Hypothalamus (tissue), 51 donors: ENCODE measurements around the gene CRYL1.
A peak's percentile ranks its signal among the peaks of the same experiment; 100 is the strongest.
"Not testable (repeated sequence)": the region's sequence is repeated elsewhere in the genome, so short reads cannot be mapped to it uniquely, and the experiment has no call there.

Source experiments
- DNase-seq, 51 donors: peaks; one replicate each; lab custom pipeline; 2025; lab: John Stamatoyannopoulos, UW

CRYL1 gene

DNA sequence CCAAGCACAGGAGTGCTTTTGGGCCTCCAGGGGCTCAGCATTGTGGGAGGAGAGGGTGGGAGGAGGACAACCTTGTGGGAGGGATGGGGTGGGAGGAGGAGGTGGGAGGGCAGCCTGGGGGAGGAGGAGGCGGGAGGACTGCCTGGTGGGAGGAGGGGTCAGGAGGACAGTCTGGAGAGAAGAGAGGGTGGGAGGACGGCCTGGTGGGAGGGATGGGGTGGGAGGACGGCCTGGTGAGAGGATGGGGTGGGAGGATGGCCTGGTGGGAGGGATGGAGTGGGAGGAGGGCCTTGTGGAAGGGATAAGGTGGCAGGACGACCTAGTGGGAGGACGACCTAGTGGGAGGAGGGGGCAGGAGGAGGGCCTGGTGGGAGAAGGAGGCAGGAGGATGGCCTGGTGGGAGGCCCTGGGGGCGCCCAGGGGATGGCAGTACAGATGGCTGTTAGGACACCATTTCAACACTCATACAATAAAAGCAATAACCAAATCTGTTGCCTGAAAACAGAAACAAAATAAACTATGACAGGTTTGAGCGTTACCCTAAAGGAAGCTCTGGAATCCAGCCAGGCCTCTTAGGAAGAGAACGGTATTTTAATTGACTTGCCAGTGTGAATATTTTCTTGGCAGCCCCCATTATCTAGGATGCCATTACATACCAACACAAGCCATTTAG lies 63.7 kb downstream of the CRYL1 start:
- no peak for DNase-seq

DNA sequence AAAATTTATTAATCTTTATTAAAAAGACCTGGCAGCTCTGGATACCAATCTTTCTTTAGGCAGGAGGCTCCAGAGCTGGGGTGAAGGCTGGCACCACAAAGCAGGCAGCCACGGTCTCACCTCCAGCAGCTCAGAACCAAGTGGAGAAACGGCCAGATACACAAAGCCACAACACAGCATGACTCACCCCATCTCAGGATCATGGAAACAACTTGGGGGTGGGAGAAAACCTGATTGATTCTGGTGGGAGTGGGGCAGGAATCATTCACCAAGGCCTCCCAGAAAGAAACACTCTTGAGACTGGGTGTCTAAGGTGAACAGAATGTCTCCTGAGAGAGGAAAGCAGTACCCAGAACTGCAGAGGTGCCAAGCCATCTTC lies 64.2 kb downstream of the CRYL1 start:
- no peak for DNase-seq

DNA sequence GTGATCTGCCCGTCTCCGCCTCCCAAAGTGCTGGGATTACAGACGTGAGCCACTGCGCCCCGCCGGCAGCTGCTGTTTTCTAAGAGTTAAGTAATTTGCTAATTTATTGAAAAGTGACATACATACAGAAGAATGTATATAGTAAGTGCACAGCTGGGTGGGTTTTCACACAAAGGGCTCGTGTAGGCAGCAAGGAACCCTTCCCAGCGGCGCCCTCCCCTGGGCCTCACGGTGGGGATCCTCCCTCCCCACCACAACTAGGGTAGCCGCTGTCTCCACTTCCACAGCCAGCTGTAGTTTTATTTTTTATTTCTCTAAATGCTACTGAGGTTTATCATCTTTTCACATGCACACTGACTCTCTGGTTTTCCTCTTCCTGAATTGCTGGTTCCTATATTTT lies 64.9 kb downstream of the CRYL1 start:
- no peak for DNase-seq

DNA sequence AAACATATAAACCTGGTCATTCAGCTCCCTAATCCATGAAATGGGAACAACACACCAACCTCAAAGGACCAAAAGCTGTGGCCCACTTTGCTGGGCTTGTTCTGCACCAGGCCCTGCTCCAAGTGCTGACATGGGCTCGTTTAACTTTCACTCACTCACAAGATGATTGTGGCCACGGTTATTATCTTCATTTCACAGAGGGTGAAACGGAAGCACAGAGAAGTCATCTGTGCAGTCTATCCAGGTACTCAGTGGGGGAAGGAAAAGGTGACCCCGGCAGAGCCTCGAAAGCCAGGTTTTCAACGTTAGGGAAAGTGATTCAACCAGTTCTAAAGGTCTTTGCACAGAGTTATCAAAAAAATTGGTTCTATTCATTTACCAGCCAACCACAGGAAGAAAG lies 68.0 kb downstream of the CRYL1 start:
- DNase-seq: no peak

DNA sequence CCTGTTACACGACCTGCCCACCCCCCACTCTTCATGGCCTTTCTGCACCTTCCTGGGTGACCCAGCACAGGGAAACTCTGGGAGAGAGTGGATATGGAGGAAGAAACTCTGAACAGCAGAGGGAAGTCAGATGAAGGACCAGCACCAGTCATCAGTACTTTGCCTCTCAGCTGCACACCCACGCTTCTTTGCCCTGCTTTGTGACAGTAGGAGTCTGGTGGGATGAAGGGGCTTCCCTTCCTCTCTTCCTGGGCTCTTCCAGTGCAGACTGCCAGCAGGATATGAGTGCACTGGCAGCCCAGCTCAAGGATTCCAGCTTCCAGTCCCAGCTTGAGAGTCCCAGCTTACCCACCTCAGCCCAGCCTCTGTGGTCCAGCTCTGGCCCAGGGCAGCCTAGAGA lies 68.9 kb downstream of the CRYL1 start:
- no peak for DNase-seq

DNA sequence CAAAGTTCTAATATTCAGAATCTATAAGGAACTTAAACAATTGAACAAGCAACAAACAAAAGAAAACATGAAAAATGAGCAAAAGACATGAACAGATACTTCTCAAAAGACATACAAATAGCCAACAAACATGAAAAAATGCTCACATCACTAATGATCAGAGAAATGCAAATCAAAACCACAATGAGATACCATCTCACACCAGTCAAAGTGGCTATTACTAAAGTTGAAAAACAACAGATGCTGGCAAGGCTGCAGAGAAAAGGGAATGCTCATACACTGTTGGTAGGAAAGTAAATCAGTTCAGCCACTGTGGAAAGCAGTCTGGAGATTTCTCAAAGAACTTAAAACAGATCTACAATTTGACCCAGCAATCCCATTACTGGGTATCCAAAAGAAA lies 74.3 kb downstream of the CRYL1 start:
- no peak for DNase-seq

DNA sequence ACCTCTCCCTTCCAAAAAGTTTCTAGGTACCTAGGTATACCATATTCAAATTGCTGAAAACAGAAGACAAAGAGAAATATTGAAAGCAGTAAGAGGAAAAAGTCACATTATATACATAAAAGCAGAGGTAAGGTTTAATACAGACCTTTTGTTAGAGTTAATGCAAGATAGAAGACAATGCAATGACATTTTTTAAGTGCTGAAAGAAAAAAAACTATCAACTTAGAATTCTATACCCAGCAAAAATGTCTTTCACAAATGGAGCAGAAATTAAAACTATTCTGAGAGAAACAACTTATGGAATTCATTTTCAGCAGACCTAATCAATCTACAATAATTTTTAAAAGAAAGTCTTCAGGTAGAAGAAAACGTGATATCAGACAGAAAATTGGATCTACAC lies 77.2 kb downstream of the CRYL1 start:
- no peak for DNase-seq

DNA sequence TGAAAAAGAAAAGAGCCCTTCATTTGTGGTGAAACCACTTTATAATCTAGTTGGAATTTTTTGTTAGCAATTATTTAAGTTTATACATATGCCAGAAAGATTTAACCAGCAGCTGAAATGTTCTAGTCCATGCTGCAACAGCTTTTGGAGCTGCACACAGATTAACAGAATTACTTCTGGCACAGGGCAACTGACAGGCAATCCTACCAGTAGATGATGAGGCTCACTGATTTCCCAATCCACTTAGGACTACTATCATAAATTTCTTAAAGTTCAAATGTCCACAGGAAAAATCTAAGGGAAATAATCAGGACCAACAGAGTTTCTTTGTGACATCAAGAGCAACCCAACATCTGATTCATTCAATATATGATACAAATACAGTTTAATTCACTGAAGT lies 78.8 kb downstream of the CRYL1 start:
- no peak for DNase-seq

DNA sequence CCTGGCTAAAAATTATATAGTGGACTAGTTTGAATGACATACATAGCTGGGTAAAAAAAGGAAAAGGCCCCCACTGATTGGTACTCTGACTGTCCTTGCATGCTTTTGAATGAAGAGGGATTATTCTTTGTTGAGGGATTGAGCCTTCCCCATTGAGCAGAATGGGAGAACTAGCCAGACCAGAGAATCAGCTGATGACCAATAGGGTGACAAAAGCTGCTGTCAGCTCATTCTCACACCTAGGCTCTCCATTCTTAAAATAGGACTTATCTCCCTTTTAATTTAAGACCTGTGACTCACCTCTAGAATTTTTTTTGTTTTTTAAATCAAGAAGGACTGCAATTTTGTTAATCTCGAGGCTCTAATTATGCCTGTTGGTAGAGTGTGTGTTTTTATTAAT lies 79.3 kb downstream of the CRYL1 start:
- DNase-seq: no peak

DNA sequence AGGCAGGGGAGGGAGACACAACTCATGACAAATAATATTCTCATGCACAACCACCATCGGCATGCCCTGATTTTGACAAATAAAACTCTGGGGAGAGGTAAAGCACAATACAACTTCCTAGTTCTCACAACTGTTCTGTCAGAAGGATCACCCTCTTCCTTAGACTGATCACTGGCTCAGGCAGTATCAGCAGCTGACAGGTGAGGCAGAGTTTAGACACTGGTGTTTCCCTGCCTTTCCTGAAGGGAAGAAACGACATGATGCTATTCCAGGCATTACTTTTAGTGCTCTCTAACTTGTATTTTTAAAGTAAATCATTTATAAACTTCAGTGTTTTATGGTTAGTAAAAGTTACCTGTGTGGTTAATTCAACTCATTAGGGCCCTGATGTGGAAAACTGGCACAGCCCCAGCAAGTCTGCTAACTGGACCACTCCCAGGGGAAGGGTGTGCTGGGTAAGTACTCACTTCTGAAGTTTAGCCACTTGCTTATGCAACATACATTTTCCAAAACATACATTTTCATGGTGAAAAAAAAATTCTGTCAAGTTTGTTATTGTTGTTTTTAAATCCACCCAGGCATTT lies 82.8 kb downstream of the CRYL1 start:
- no peak for DNase-seq

DNA sequence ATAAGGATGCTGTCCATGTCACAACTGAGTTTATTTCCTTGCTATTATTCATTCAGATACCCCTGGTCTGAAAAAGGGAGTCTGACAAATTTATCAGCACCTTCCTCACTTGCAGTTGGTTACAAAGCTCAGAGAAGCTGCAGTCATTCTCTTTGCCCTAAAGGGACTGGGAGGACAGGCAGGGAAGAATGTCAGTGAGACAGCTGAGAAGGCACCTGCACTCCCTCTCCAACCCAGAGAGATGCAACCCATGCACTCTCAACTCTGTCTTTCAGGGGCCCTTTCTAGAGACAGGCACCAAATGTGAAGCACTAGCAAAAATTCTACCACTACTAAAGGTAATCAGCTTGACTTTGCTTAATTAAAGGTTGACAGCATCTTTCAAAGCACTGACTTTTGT lies 83.3 kb downstream of the CRYL1 start:
- DNase-seq: peak in 1 of 51 donors; percentile 37

DNA sequence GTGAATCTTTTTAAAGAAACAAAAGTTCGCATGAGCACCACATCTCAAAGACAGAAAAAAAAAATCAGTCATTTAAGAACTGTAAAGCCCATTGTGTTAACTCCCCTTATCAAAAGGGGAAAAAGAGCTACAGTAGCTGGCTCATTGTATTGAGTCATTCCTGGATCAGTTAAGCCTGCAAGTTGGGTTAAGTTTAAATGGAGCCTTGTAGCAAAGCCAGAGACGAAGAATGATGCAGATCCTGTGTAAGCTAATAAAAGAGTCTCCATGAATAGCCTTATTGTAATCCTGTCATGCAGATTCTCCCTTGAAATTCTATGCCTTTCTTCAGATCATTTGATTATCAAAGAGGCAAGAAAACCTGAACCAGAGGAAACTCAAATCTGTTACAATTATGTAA lies 83.8 kb downstream of the CRYL1 start:
- DNase-seq: peak in 2 of 51 donors; percentile 32 to 60

DNA sequence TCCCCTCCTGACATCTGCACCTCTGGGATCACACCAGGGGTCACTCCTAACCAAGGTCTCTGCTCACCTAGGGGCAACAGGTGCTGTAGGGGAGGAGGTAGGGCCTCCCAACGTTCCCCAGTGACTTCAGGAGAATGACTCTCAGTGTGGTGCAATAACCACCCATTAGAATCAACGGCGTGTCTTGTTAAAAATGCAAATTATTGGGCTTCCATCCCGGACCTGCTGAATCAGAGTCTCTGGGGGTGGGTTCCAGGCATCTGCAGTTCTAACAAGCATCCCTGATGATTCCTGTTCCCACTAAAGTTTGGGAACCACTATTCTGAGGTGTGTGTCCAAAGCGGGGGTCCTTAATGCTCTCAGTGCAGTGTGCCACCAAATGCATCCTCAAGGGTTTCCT lies 84.6 kb downstream of the CRYL1 start:
- peak in 4 of 51 donors; percentile 20 to 39 (median 22) for DNase-seq

DNA sequence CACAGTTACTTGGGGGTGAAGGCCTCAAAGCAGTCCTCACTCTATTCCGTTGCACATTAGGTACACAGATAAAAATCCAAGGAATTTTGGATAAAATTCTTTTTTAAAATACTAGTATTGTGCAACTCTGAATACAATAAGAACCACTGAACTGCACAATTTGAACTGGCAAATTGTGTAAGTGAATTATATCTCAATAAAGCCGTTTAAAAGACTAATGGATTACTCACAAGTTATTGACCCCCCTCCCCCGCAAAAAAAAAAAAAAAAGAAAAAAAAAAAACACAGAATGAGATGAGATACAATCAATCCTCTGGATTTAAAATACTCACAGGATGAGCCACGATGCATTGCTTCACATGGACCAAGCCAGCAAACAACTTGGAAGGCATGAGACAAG lies 86.4 kb downstream of the CRYL1 start:
- DNase-seq: no peak

DNA sequence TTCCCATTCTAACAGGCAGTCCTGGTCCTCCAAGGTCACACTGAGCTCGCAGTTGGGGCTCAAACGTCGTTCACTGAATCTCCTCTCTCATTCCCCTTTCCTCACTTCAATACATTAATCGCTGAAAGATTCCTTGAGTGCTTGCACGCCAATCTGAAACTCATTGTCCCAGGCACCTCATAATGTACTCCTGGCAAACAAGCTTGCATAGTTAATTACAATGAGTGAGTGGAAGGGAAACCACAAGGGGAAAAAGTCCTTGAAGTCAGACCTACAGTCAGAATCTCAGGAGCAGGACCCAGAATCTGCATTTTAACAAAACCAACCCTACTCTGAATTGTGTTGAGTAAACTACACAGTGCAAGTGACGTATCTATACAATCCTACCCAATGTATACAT lies 86.9 kb downstream of the CRYL1 start:
- DNase-seq: no peak

DNA sequence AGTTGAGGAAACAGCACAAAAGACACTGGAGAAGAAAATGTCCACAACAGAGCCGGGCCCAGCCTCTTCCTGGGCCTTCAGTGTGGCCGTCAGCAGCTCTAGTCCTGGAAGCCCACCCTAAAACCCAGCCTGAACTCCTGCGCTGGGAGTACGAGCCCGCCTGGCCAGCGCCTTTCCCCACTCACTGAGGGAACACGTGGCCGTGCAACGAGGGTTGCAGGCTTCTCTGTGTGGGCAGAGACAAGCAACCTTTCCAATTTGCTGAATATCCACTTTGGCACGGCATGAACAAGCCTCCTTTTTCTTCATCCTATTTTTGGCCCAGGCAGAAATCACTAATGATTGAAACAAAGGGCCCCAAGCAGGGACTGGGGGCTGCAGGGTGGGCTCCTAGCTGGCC lies 89.2 kb downstream of the CRYL1 start:
- peak in 7 of 51 donors; percentile 13 to 42 (median 25) for DNase-seq

DNA sequence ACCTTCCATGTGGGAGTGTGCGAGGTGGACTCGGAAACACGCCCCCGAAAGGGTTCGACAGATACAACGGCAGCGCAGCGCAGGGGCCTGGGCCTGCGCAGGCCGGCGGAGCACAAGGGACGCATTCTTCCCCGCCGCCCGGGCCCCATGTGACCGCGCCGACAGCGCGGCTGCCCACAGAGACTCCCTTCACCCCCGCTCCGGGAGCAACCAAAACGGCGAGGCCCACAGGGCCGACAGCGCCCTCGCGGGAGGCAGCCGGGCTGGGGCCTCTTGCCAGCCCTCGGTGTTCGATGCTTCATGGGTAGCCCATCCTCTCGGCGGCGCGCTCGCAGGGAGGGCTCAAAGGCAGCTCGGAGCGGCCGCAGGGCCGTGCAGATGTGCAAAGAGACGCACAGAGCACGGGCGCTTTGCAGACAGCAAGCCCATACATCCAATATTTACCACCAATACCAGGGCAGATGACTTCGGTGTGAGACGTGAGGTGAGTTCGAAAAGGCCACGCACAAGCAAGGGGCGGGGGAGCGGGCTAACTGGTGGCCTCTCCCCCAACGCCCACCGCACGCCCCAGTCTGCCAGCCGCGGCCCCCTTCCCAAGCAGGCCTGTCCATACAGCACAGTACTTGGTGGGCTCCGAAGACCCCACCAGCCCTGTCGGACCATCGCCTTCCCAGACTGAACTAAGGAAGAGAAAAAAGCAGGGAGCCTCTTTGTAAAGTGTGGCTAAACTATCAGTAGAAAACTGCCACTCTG lies 89.9 kb downstream of the CRYL1 start:
- DNase-seq: peak in 13 of 51 donors; percentile 20 to 65 (median 38)

DNA sequence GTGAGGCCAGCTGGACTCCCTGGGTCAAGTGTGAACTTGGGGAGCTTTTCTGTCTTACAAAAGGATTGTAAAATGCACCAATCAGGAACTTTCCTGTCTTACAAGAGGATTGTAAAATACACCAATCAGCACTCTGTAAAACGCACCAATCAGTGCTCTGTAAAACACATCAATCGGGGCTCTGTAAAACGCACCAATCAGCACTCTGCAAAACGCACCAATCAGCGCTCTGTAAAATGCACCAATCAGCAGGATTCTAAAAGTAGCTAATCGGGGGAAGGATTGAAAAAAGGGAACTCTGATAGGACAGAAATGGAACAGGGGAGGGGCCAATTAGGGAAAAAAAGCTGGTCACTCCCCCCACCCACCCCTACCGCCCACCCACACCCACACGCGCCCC lies 91.4 kb downstream of the CRYL1 start:
- not testable (repeated sequence) for DNase-seq

DNA sequence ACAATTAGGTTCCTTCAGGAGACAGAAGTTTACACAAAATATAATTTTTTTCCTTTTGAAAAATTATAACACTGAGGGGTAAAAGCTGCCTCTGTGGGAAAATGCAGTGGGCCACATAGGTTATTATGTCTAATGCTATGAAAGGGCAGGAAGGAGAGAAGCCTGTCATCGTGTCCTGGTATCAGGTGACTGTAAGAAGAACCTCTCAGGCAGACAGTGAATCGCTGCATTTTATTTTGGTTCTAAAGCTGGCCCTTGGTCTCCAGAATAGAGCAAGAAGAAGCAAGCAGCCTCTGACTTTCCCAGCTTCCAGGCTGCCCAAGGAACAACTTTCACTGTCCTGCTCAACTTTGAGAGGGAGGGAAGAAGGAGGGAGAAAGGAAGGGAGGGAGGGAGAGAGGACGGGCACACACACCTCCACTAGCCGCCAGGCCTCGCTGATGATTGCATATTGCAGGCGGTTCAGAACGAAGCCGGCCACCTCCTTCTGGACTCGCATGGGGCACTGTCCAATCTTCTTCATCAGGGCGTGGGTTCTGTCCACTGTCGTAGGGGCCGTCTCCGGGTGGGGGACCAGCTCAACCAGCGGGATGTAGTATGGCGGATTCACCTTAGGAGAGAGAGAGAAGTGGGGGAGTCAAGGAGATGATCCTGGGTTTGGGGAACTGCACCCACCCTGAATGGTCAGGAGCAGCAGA lies 93.8 kb downstream of the CRYL1 start:
- no peak for DNase-seq

DNA sequence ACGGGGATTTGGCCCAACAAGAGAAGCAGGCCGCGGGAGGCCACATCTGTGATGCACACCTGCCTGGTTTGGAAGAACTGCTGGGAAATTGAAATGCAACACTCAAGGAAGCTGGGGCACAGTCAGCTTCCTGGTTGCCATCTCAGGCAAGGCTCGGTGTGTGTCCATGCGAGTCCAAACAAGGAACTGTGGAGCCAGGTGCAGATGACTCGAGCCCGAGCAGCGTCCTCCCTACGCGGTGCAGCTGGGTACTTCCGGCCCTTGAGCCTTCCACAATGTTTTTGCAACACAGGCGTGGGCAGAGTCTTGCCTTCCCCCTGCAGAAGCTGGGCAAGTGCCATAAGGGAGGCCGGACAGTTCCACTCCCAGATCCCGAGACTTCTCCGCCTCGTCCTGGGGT lies 94.6 kb downstream of the CRYL1 start:
- no peak for DNase-seq

DNA sequence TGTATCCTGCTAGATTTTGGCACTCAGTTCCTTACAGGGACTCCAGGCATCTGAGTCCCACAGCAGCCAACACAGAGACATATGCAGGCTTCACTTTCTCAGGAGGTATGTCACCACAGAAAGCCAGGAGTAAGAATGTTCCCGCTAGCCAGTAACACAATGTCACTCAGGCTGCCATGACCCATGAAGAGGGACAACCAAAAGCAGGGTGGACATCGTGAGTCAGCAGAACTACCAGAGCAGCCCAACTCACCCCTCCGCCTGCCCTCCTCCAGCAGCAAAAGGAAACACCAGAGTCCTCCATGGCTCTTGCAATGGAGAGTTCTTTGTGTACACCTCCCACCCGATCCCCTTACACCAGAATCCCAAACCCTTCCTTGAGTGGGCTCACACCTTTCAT lies 95.4 kb downstream of the CRYL1 start:
- no peak for DNase-seq

DNA sequence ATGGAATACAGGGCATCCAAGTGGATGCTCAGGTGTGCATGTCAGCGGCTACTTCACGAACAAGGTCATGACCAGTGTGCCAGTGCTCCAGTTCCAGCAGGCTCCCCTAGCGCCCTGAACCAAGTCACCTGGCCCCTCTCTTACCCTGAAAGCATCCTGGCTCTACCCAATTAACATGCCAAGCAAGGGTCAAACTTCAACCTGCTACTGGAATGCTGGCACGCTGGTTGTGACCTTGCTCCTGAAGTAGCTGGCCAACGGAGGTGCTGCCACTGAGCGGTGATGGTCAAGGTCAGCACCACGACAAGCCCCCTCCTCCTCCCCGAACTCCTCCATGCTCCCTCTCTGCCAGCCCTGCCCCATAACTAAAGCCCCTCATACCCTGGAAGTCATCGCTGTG lies 96.0 kb downstream of the CRYL1 start:
- no peak for DNase-seq
